ENCODE measurements around the gene KANSL1.

Gene KANSL1

GRCh38 chr17:46171939-46172338, 21.3 kb downstream of the KANSL1 start:
- no peak for TF ChIP-seq CTCF (IDR thresholded peaks at IDR 0.05; ENCODE audit: low read depth, low read length, missing control alignments)
- H3K4me3 ChIP-seq (replicated peaks; ENCODE audit: low read depth, low read length), result no peak overlapping the region

GRCh38 chr17:46170639-46171429, 22.4 kb downstream of the KANSL1 start:
- H3K4me3 ChIP-seq (replicated peaks; ENCODE audit: low read depth, low read length), result no peak overlapping the region
- TF ChIP-seq CTCF (IDR thresholded peaks at IDR 0.05; ENCODE audit: low read depth, low read length, missing control alignments), result no peak
- DNase-seq (ENCODE audit: extremely low read depth, low read depth), result no peak

More at GRCh38 chr17:46171939-46172338, 21.3 kb downstream of the KANSL1 start:
- no peak for DNase-seq (ENCODE audit: extremely low read depth, low read depth)

GRCh38 chr17:46169913-46170638, 23.2 kb downstream of the KANSL1 start:
- DNase-seq (ENCODE audit: extremely low read depth, low read depth), result no peak
- TF ChIP-seq CTCF (IDR thresholded peaks at IDR 0.05; ENCODE audit: low read depth, low read length, missing control alignments), result no peak
- H3K4me3 ChIP-seq (replicated peaks; ENCODE audit: low read depth, low read length), result no peak overlapping the region

GRCh38 chr17:46167826-46168569, 25.2 kb downstream of the KANSL1 start:
- no peak overlapping the region for H3K4me3 ChIP-seq (replicated peaks; ENCODE audit: low read depth, low read length)
- TF ChIP-seq CTCF (IDR thresholded peaks at IDR 0.05; ENCODE audit: low read depth, low read length, missing control alignments), result no peak
- DNase-seq (ENCODE audit: extremely low read depth, low read depth), result no peak

GRCh38 chr17:46167267-46167666, 26.0 kb downstream of the KANSL1 start:
- H3K4me3 ChIP-seq (replicated peaks; ENCODE audit: low read depth, low read length), result no peak overlapping the region
- no peak for DNase-seq (ENCODE audit: extremely low read depth, low read depth)
- no peak for TF ChIP-seq CTCF (IDR thresholded peaks at IDR 0.05; ENCODE audit: low read depth, low read length, missing control alignments)

GRCh38 chr17:46166692-46167249, 26.5 kb downstream of the KANSL1 start:
- H3K4me3 ChIP-seq (replicated peaks; ENCODE audit: low read depth, low read length), result no peak overlapping the region
- DNase-seq (ENCODE audit: extremely low read depth, low read depth), result no peak
- TF ChIP-seq CTCF (IDR thresholded peaks at IDR 0.05; ENCODE audit: low read depth, low read length, missing control alignments), result no peak
